GM12878 (cell line): Measurements from ENCODE around the gene POLR3G. TPM values are rescaled to one million over a fixed set of nuclear protein-coding genes. Genes with fewer than 3 reads are reported as not detected.

Source experiments
- ATAC-seq: fragments of 200-7000 bp; cut with Tn5 transposase; 3 replicates; pipeline ENCODE4 v1.9.1; 2020; ENCODE audit warnings: mild to moderate bottlenecking, moderate library complexity
- BruUV-seq: library from RNA; stranded (reverse); fragments of 400-500 nt; replicated peaks from 2 replicates; lab custom pipeline; 2021; lab: Mats Ljungman, UMichigan
- CTCF ChIA-PET: fragments of 300-600 bp; sonication (Branson Sonifier 250); formaldehyde crosslinking; extraction: SDS; loops from one replicate; lab custom pipeline; 2021; ENCODE audit warnings: inconsistent platforms; lab: Yijun Ruan, JAX
- POLR2A ChIA-PET: fragments of 350-600 bp; formaldehyde crosslinking; extraction: SDS; loops from one replicate; lab custom pipeline; 2021; ENCODE audit warnings: inconsistent platforms; lab: Charles Lee
- RAD21 ChIA-PET: fragments of 300-600 bp; sonication (Branson Sonifier 250); formaldehyde crosslinking; loops from one replicate; lab custom pipeline; 2023; ENCODE audit warnings: antibody characterized with exemption; ENCODE audit not compliant: unreplicated experiment; lab: Charles Lee
- SMC1A ChIA-PET: fragments of 300-600 bp; sonication (Branson Sonifier 250); formaldehyde crosslinking; loops from one replicate; lab custom pipeline; 2023; ENCODE audit not compliant: unreplicated experiment, uncharacterized antibody; lab: Charles Lee
- DNase-seq: peaks from one replicate; pipeline ENCODE4 v3.0.0-alpha.2; 2011; ENCODE audit warnings: low read depth, low spot score
- FAIRE-seq: peaks from 3 replicates; lab custom pipeline; 2011; peaks lifted over from hg19 to GRCh38; lab: Jason Lieb, UNC
- H2AFZ ChIP-seq: 2 replicates; pipeline ENCODE4 v1.6.0; 2011; ENCODE audit warnings: low read depth, low read length, control low read depth; ENCODE audit not compliant: control insufficient read depth
- H3K27ac ChIP-seq: 2 replicates; pipeline ENCODE4 v1.5.1; 2011; ENCODE audit warnings: control low read depth; ENCODE audit not compliant: control insufficient read depth, insufficient read depth
- H3K27me3 ChIP-seq, 2 experiments: replicated peaks in 1 of 2; 2 replicates each; pipeline versions ENCODE4 v1.6.0 to v1.6.1; 2011; ENCODE audit warnings: low read length in 1 of 2; ENCODE audit not compliant: control insufficient read depth in 2 of 2, insufficient read depth in 2 of 2
- H3K36me3 ChIP-seq, 2 experiments: 2 replicates each; pipeline ENCODE4 v1.5.1; 2011; ENCODE audit warnings: low read length in 1 of 2; ENCODE audit not compliant: control insufficient read depth in 2 of 2, insufficient read depth in 2 of 2
- H3K4me1 ChIP-seq: 2 replicates; pipeline ENCODE4 v1.6.1; 2011; ENCODE audit warnings: mild to moderate bottlenecking, low read length, moderate library complexity, mixed read lengths; ENCODE audit not compliant: control insufficient read depth, insufficient read depth
- H3K4me2 ChIP-seq: 2 replicates; pipeline ENCODE4 v1.6.0; 2011; ENCODE audit warnings: control low read depth; ENCODE audit not compliant: control insufficient read depth, insufficient read depth
- H3K4me3 ChIP-seq: fragments of 200-600 bp; sonication (generic); 2 replicates; pipeline ENCODE4 v1.5.1; 2016
- H3K79me2 ChIP-seq: 2 replicates; pipeline ENCODE4 v1.6.0; 2011; ENCODE audit warnings: low read length; ENCODE audit not compliant: control insufficient read depth, insufficient read depth
- H3K9ac ChIP-seq: 2 replicates; pipeline ENCODE4 v1.8.0; 2011; ENCODE audit warnings: low read length, control low read depth, mixed read lengths; ENCODE audit not compliant: control insufficient read depth, insufficient read depth
- H3K9me3 ChIP-seq: replicated peaks from 3 replicates; pipeline ENCODE4 v1.5.1; 2011; ENCODE audit warnings: mild to moderate bottlenecking, low read length; ENCODE audit not compliant: control insufficient read depth, insufficient read depth
- H4K20me1 ChIP-seq: 2 replicates; pipeline ENCODE4 v1.6.0; 2011; ENCODE audit not compliant: control insufficient read depth, insufficient read depth
- CHD2 ChIP-seq: IDR thresholded peaks from 2 replicates; pipeline ENCODE4 v1.6.1; 2011; ENCODE audit warnings: low read depth, low read length, improper control_type of control experiment, borderline replicate concordance
- CHD4 ChIP-seq: fragments of 200-600 bp; sonication (generic); IDR thresholded peaks from 2 replicates; pipeline ENCODE4 v1.6.1; 2016; ENCODE audit warnings: mild to moderate bottlenecking
- HDGF ChIP-seq: fragments of 450-650 bp; IDR thresholded peaks from 2 replicates; pipeline ENCODE4 v1.6.1; 2016; ENCODE audit warnings: antibody characterized with exemption
- LARP7 ChIP-seq: fragments of 450-650 bp; IDR thresholded peaks from 2 replicates; pipeline ENCODE4 v1.6.1; 2017; ENCODE audit warnings: mild to moderate bottlenecking
- PAX5 ChIP-seq: IDR thresholded peaks from 2 replicates; pipeline ENCODE4 v1.6.1; 2011; ENCODE audit warnings: low read depth, low read length, borderline replicate concordance
- POLR2AphosphoS2 ChIP-seq: IDR thresholded peaks from 2 replicates; pipeline ENCODE4 v1.6.1; 2011; ENCODE audit warnings: low read depth, mild to moderate bottlenecking, low read length, improper control_type of control experiment, moderate library complexity
- ZBED1 ChIP-seq: IDR thresholded peaks from 2 replicates; pipeline ENCODE4 v1.6.1; 2016; ENCODE audit warnings: borderline replicate concordance
- WGBS: methylation state at CpG from one replicate; pipeline ENCODE4 v1.1.6; 2016; ENCODE audit warnings: low lambda C conversion rate; ENCODE audit not compliant: insufficient replicate concordance, insufficient coverage; ENCODE audit errors: missing lambda C conversion rate; 5-methylcytosine and 5-hydroxymethylcytosine counted together
- in situ Hi-C: fragments of 300-500 bp; cut with MboI; formaldehyde crosslinking; loops from 9 replicates; pipeline ENCODE4 v1.14.3; 2018; ENCODE audit warnings: mixed read lengths
- intact Hi-C: fragments of 100-400 bp; cut with micrococcal nuclease; formaldehyde crosslinking; loops from one replicate; pipeline ENCODE4 v1.14.2; 2022; ENCODE audit not compliant: unreplicated experiment
- polyA plus RNA-seq, 11 experiments: library from polyadenylated mRNA; depleted of rRNA in 4 of 11; unstranded in 6 of 11; stranded (reverse) in 5 of 11; fragments of >200 nt; fragmentation: Nextera tagmentation in 4 of 11; fragmentation: Illumina TruSeq in 1 of 11; extraction: Ambion mirVana in 4 of 11; extraction: Trizol in 1 of 11; gene quantifications; 1 replicate in 1 of 11; 2 replicates in 10 of 11; pipeline versions ENCODE4 v1.2.1 to v1.2.3, GENCODE V29; 2011 to 2016; ENCODE audit warnings: inconsistent platforms in 2 of 11, missing spikeins in 2 of 11, low read depth in 1 of 11
- total RNA-seq, 4 experiments: library from RNA; depleted of rRNA in 3 of 4; stranded (reverse); fragments of >200 nt in 3 of 4; fragmentation: Illumina TruSeq in 1 of 4; extraction: Trizol in 1 of 4; gene quantifications; 2 replicates each; pipeline versions ENCODE4 v1.2.1 to v1.2.3, GENCODE V29; 2013 to 2021
- TF ChIP-seq, protein P1 (sequence below): IDR thresholded peaks from 2 replicates; pipeline ENCODE4 v1.6.1; 2012; ENCODE audit warnings: improper control_type of control experiment, low read depth, low read length; ENCODE audit not compliant: insufficient replicate concordance

The POLR3G gene
- total and polyA plus RNA-seq, 10 of the 15 experiments (the other 5 are each of a cell fraction or from before 2014, with no cell fraction given): 15.2 to 50.9 (median 27.5) TPM

GRCh38 chr5:90476391-90476790, 1.7 kb downstream of the POLR3G start:
- peak; percentile 9 for ATAC-seq
- ChIA-PET CTCF (interaction anchor here (0.6 to 4.9 kb wide), 9 partner anchors 10 to 326 kb away, joined by 3 to 30 read pairs (median 3); partner anchors contain the start of gene LYSMD3), SMC1A (interaction anchor here (0.9 to 2.0 kb wide), 12 partner anchors 9 to 66 kb away, joined by 3 to 9 read pairs (median 5); partner anchors contain the start of gene LYSMD3), POLR2A (interaction anchor here (0.8 to 2.4 kb wide), 4 partner anchors 10 to 67 kb away, joined by 3 to 21 read pairs (median 5); partner anchors contain the start of gene CETN3), RAD21 (interaction anchor here (1.0 to 4.6 kb wide), 6 partner anchors 24 to 67 kb away, joined by 3 to 37 read pairs (median 4); partner anchors contain the start of gene LYSMD3)
- intact Hi-C loops: loop anchor here (10.0 kb wide), 1 partner anchor 908 kb away; the partner anchor contains the start of gene ARRDC3
- no TSS peak for BruUV-seq
- in situ Hi-C loops: no loop called here
- Histone ChIP-seq H4K20me1 (no peaks in the 10 kb centered on the region), H3K9me3 (no peaks in the 10 kb centered on the region), H3K4me3 (0 out of 2 replicates have a peak overlapping the region, but pooled peaks have one; percentile 41), H2AFZ (peak overlapping the region; percentile 59), H3K27ac (no peak overlapping the region; the same call in 1 of the 2 replicates), H3K9ac (no peak overlapping the region; the same call in 1 of the 2 replicates), H3K79me2 (peaks cover 35% of the 10 kb centered on the region), H3K36me3 (no peaks in the 10 kb centered on the region), H3K4me2 (peak overlapping the region; percentile 60), H3K4me1 (peaks cover 3% of the 10 kb centered on the region; the same call in 1 of the 2 replicates)
- 74% methylated on average over 3 of the region's 3 CpGs for WGBS
- DNase-seq: no peak
- TF ChIP-seq LARP7 (no peak), CHD4 (no peak), CHD2 (no peak), POLR2AphosphoS2 (no peak), ZBED1 (no peak), HDGF (no peak), PAX5 (no peak)
- TF ChIP-seq, protein P1, sequence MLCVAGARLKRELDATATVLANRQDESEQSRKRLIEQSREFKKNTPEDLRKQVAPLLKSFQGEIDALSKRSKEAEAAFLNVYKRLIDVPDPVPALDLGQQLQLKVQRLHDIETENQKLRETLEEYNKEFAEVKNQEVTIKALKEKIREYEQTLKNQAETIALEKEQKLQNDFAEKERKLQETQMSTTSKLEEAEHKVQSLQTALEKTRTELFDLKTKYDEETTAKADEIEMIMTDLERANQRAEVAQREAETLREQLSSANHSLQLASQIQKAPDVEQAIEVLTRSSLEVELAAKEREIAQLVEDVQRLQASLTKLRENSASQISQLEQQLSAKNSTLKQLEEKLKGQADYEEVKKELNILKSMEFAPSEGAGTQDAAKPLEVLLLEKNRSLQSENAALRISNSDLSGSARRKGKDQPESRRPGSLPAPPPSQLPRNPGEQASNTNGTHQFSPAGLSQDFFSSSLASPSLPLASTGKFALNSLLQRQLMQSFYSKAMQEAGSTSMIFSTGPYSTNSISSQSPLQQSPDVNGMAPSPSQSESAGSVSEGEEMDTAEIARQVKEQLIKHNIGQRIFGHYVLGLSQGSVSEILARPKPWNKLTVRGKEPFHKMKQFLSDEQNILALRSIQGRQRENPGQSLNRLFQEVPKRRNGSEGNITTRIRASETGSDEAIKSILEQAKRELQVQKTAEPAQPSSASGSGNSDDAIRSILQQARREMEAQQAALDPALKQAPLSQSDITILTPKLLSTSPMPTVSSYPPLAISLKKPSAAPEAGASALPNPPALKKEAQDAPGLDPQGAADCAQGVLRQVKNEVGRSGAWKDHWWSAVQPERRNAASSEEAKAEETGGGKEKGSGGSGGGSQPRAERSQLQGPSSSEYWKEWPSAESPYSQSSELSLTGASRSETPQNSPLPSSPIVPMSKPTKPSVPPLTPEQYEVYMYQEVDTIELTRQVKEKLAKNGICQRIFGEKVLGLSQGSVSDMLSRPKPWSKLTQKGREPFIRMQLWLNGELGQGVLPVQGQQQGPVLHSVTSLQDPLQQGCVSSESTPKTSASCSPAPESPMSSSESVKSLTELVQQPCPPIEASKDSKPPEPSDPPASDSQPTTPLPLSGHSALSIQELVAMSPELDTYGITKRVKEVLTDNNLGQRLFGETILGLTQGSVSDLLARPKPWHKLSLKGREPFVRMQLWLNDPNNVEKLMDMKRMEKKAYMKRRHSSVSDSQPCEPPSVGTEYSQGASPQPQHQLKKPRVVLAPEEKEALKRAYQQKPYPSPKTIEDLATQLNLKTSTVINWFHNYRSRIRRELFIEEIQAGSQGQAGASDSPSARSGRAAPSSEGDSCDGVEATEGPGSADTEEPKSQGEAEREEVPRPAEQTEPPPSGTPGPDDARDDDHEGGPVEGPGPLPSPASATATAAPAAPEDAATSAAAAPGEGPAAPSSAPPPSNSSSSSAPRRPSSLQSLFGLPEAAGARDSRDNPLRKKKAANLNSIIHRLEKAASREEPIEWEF: no peak
- TF ChIP-seq, all 136 proteins: peak for 0
- FAIRE-seq: no peak
- no peaks in the 10 kb centered on the region for H3K27me3 ChIP-seq
